Sigmoid colon (tissue), 4 donors: Measurements from ENCODE around the gene MCC.

Experiments used
- EP300 ChIP-seq, 4 donors: sonication (generic); formaldehyde crosslinking; IDR thresholded peaks; one replicate each; pipeline ENCODE4 v1.6.1; 2017; ENCODE audit warnings: antibody characterized with exemption in 4 of 4
- POLR2A ChIP-seq, 2 donors: fragments of 450-650 bp; IDR thresholded peaks; one replicate each; pipeline ENCODE4 v1.6.1; 2016; ENCODE audit warnings: antibody characterized with exemption in 2 of 2, mild to moderate bottlenecking in 2 of 2, moderate library complexity in 2 of 2
- POLR2AphosphoS5 ChIP-seq, 4 donors: sonication (generic); formaldehyde crosslinking; IDR thresholded peaks; one replicate each; pipeline ENCODE4 v1.6.1; 2017; ENCODE audit warnings: antibody characterized with exemption in 4 of 4
- TF ChIP-seq, protein P1 (sequence below), 4 experiments: fragments of 450-650 bp in 3 of 4; fragments of 200-600 bp in 1 of 4; IDR thresholded peaks; one replicate each; pipeline ENCODE4 v1.5.1; 2016 to 2019; ENCODE audit warnings: antibody characterized with exemption in 4 of 4, mild to moderate bottlenecking in 3 of 4, moderate library complexity in 2 of 4

DNA sequence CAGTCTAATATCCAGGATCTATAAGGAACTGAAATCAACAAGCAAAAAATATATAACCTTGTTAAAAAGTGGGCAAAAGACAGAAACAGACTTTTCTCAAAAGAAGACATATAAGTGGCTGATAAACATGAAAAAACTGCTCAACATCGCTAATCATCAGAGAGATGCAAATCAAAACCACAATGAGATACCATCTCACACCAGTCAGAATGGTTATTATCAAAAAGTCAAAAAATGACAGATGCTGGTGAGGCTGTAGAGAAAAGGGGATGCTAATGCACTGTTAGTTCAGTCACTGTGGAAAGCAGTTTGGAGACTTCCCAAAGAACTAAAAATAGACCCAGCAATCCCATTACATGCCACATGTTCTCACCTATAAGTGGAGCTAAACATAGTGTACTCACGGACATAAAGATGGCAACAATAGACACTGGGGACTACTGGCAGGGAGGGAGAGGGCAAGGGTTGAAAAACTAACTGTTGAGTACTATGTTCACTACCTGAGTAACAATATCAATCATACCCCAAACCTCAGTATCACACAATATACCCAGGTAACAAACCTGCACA, 41.8 kb downstream of the MCC start:
- TF ChIP-seq POLR2AphosphoS5 (IDR thresholded peaks at IDR 0.05) (no peak), EP300 (IDR thresholded peaks at IDR 0.05) (no peak), POLR2A (IDR thresholded peaks at IDR 0.05) (no peak)
- TF ChIP-seq, protein P1, sequence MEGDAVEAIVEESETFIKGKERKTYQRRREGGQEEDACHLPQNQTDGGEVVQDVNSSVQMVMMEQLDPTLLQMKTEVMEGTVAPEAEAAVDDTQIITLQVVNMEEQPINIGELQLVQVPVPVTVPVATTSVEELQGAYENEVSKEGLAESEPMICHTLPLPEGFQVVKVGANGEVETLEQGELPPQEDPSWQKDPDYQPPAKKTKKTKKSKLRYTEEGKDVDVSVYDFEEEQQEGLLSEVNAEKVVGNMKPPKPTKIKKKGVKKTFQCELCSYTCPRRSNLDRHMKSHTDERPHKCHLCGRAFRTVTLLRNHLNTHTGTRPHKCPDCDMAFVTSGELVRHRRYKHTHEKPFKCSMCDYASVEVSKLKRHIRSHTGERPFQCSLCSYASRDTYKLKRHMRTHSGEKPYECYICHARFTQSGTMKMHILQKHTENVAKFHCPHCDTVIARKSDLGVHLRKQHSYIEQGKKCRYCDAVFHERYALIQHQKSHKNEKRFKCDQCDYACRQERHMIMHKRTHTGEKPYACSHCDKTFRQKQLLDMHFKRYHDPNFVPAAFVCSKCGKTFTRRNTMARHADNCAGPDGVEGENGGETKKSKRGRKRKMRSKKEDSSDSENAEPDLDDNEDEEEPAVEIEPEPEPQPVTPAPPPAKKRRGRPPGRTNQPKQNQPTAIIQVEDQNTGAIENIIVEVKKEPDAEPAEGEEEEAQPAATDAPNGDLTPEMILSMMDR (IDR thresholded peaks at IDR 0.05) = no peak
